Measurements from ENCODE around the gene PHF2.

PHF2 gene

DNA sequence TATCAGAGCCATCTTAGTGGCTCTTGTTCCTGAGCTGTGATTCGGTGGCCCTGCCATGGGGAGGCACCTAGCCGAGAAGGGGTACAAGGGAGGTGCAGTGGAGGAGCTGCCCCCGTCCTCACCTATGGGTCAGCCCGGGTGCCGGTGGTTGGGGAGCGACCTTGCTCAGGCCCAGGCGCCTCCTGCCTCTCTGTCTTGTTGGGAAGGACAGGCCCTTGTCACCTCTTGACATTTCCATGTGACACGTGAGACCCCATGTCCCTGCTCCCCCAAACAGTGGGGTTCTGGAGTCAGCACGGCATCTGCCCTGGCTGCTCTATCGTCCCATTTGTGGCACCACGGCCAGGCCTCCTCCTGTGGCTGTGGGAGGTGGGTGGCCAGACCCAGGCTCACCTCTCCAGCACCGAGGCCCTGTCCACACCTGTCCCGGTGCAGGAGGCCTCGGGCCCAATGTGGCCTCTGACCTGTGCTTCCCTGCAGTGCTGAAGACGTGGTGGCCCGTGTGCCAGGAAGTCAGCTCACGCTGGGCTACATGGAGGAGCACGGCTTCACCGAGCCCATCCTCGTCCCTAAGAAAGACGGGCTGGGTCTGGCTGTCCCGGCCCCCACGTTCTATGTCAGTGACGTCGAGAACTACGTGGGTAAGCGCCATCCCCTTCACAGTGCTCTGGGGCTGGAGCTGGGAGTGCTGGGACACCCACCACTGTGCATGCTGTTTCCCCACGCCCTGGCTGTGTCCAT lies 68.9 kb downstream of the PHF2 start:
- TF ChIP-seq GATA3 (IDR thresholded peaks at IDR 0.05; ENCODE audit: low read depth, low read length), result no peak

DNA sequence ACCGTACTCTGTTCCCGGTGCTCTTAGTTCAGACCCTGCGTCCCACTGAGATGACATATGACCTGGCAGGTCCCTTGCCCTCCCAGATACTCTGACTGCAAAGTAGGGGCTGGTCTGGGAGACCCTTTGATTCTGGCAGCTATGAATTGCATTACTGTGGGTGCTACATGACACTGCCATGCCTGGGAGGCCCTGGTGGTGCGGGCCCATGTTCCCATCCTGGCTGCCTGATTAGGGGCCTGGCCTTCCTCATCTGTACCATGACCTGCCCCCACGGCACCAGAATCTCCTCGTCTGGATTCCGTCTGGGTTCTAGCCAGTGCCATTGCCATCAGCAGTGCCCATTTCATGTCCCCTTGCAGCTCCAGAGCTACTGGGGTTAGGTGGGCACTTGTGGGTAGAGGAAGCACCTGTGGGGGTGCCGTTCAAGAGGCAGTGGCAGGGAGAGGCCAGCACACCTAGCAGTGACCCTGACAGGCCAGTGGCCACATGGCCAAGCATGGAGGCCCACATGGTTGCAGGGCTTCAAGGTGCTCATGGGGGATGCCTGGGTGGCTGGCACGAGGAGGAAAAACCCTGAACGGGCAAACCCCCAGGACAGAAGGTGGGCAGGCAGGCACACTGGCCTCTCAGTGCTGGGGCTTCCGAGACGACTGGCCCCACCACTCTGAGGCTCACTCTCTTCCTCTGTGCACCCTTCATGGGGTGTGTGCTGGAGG lies 69.7 kb downstream of the PHF2 start:
- TF ChIP-seq GATA2 (IDR thresholded peaks at IDR 0.05; ENCODE audit: low read depth, low read length) (no peak), GATA3 (IDR thresholded peaks at IDR 0.05; ENCODE audit: low read depth, low read length) (no peak)

- TF ChIP-seq GATA2 (IDR thresholded peaks at IDR 0.05; ENCODE audit: low read depth, low read length) (no peak), GATA3 (IDR thresholded peaks at IDR 0.05; ENCODE audit: low read depth, low read length) (no peak)
These were observed 70.3 kb downstream of the PHF2 start for GRCh38 chr9:93646640-93647178.

- TF ChIP-seq GATA2 (IDR thresholded peaks at IDR 0.05; ENCODE audit: low read depth, low read length) (no peak), GATA3 (IDR thresholded peaks at IDR 0.05; ENCODE audit: low read depth, low read length) (no peak)
These were observed 71.8 kb downstream of the PHF2 start for GRCh38 chr9:93648181-93648580.

DNA sequence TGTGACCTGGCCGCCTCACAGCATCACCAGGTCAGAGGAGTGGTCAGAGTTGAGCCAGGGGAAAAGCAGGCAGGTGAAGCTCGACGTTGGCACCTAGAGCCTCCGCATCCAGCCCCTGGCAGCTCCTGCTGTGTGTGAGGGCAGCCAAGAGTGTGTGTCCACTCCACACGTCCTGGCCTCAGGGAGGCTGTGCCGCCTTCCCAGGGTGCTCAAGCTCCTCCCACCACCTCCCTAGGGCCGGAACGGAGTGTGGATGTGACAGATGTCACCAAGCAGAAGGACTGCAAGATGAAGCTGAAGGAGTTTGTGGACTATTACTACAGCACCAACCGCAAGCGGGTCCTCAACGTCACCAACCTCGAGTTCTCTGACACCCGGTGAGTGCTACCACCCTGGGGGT lies 72.5 kb downstream of the PHF2 start:
- TF ChIP-seq GATA2 (IDR thresholded peaks at IDR 0.05; ENCODE audit: low read depth, low read length) (no peak), GATA3 (IDR thresholded peaks at IDR 0.05; ENCODE audit: low read depth, low read length) (no peak)

- TF ChIP-seq GATA3 (IDR thresholded peaks at IDR 0.05; ENCODE audit: low read depth, low read length), result no peak
- TF ChIP-seq GATA2 (IDR thresholded peaks at IDR 0.05; ENCODE audit: low read depth, low read length), result no peak
These were observed 73.4 kb downstream of the PHF2 start for GRCh38 chr9:93649610-93650261.

GRCh38 chr9:93650448-93650847 lies 74.1 kb downstream of the PHF2 start:
- TF ChIP-seq GATA2 (IDR thresholded peaks at IDR 0.05; ENCODE audit: low read depth, low read length) (no peak), GATA3 (IDR thresholded peaks at IDR 0.05; ENCODE audit: low read depth, low read length) (no peak)

DNA sequence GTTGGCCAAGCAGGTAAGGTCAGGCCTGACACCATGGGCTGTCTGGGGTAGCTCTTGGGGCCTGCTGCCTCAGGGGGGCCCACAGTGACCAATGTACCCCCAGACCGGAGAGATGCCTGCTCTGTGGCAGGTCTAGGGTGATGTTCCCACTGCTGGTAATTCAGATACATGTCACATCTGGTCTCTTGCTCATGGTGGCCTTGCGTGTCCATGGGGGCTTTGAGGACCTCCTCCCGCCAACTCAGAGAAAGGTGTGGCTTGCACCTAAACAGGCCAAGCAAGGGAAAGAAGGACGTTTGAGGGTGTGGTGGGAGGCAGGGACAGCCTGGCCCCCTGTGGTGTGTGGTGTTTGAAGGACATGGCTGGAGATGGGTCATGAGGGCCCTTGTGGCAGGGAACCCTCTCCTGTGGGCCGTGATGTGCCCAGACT lies 75.2 kb downstream of the PHF2 start:
- no peak for TF ChIP-seq GATA3 (IDR thresholded peaks at IDR 0.05; ENCODE audit: low read depth, low read length)
- no peak for TF ChIP-seq GATA2 (IDR thresholded peaks at IDR 0.05; ENCODE audit: low read depth, low read length)

DNA sequence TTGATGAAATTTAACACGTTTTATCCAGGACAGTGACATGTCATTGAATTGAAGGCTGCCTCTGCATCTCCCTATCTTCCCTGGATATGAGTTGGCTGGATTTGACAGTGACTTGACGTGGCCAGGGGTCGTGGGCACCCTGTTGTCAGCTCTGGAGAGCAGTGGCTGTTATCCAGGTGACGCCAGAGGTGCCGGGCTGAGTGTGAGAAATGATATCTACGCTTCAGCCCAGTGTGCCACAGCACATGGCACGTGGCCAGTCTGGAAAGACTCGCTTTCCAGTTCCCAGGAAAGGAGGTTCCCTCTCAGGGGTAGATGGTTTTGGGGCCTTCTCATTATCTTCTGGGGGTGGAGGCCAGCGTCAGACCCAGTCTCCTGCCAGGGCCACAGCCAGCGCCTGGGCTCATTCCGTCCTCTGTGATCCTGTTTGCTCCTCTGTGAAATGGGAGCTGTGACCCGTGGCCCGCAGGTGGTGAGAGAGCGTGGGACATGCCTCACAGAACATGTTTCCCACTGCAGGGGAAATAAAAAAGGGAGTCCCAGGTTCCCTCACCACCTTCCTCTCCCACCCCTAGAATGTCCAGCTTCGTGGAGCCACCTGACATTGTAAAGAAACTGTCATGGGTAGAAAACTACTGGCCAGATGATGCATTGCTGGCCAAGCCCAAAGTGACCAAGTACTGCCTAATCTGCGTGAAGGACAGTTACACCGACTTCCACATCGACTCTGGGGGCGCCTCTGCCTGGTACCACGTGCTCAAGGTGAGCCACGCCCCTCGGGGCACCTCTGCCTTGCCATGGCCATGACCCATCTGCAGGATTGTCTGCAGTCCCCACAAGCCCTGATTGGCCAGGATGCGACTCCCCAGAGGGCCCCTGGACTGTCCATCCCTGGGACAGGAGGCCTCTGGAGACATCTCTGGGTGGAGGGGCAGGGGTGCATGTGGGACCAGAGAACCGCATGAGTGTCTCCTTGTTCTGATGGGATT lies 76.5 kb downstream of the PHF2 start:
- TF ChIP-seq GATA3 (IDR thresholded peaks at IDR 0.05; ENCODE audit: low read depth, low read length), result no peak
- TF ChIP-seq GATA2 (IDR thresholded peaks at IDR 0.05; ENCODE audit: low read depth, low read length), result no peak

GRCh38 chr9:93653760-93654159 lies 77.4 kb downstream of the PHF2 start:
- TF ChIP-seq GATA3 (IDR thresholded peaks at IDR 0.05; ENCODE audit: low read depth, low read length) (no peak), GATA2 (IDR thresholded peaks at IDR 0.05; ENCODE audit: low read depth, low read length) (no peak)

GRCh38 chr9:93654351-93654961 lies 78.1 kb downstream of the PHF2 start:
- TF ChIP-seq GATA2 (IDR thresholded peaks at IDR 0.05; ENCODE audit: low read depth, low read length), result no peak
- TF ChIP-seq GATA3 (IDR thresholded peaks at IDR 0.05; ENCODE audit: low read depth, low read length), result no peak

DNA sequence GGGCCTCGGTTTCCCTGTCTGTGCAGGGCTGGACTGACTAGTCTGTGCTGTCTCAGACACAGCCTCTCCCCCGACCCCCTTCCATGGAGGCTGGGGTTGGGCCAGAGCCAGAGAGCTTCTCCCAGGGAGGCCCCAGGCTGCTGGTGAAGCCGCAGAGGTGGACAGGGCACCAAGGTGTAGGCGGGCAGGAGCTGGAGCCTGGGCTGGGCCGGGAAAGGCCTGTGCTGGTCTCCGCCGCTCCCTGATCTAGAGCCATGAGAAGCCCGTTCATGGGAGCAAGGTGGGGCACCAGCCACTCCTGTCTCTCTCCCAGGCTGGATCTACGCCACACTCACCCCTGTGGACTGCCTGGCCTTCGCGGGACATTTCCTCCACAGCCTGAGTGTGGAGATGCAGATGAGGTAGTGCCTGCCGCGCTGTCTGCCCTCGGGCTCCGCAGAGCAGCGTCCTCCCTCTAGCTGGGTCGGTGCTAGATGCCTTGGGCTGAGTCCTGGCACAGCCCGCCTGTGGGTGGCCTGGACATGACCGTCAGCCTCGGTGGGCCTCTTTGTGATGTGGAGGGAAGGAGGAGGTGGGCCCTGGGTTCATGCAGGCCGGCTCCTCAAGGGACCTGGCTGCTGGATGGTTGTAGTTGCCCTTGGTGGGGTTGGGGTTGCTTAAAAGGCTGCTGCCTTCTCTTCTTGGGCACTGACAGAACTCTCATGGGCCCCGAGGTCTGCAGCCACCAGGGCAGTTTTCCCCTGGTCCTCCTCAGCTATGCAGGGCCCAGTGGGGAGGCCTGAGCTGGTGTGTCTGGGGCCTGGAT lies 79.4 kb downstream of the PHF2 start:
- TF ChIP-seq GATA3 (IDR thresholded peaks at IDR 0.05; ENCODE audit: low read depth, low read length), result no peak
